Mesenteric fat pad (tissue), 1 donor: Measurements from ENCODE around the gene HADHA. TPM values are rescaled to one million over a fixed set of nuclear protein-coding genes. Genes with fewer than 3 reads are reported as not detected.

Experiments used
- DNase-seq: peaks from one replicate; pipeline ENCODE4 v3.0.0-alpha.2; 2020; ENCODE audit warnings: low spot score
- total RNA-seq: library from RNA; stranded (reverse); fragmentation: NEBNext Ultra II Directional; extraction: Animal tissue kit (Norgen Biotek cat#: 25700); gene quantifications from one replicate; pipeline ENCODE4 v1.2.1, GENCODE V29; 2021
- donor health status: DM: yes; HTN: yes; CAD: no.

The HADHA gene
- total RNA-seq, 1 donor from 2014 or later = 220 TPM

GRCh38 chr2:26177122-26177521 lies 67.3 kb downstream of the HADHA start:
- no peak for DNase-seq

GRCh38 chr2:26176279-26176615 lies 68.2 kb downstream of the HADHA start:
- no peak for DNase-seq

- peak; percentile 26 for DNase-seq
Observed at GRCh38 chr2:26175466-26176278, 68.8 kb downstream of the HADHA start.

- DNase-seq = no peak
Observed at GRCh38 chr2:26174691-26175465, 69.6 kb downstream of the HADHA start.

GRCh38 chr2:26173776-26174482 lies 70.5 kb downstream of the HADHA start:
- DNase-seq = peak; percentile 88

- DNase-seq = peak; percentile 83
Observed at GRCh38 chr2:26172871-26173775, 71.3 kb downstream of the HADHA start, which contains the start of gene GAREM2. Gene GAREM2, plus strand, starts transcription at chr2:26173088. Its CDS starts 133 bp downstream, at chr2:26173221.

- DNase-seq = peak; percentile 88
Observed at GRCh38 chr2:26172189-26172870, 72.1 kb downstream of the HADHA start.

- DNase-seq = peak; percentile 72
Observed at GRCh38 chr2:26170795-26171194, 73.6 kb downstream of the HADHA start.

GRCh38 chr2:26169681-26170414 lies 74.6 kb downstream of the HADHA start:
- DNase-seq = peak; percentile 86

GRCh38 chr2:26169226-26169625 lies 75.2 kb downstream of the HADHA start:
- DNase-seq = peak; percentile 41

- peak; percentile 53 for DNase-seq
Observed at GRCh38 chr2:26168785-26169184, 75.6 kb downstream of the HADHA start.

- peak; percentile 33 for DNase-seq
Observed at GRCh38 chr2:26166541-26166940, 77.9 kb downstream of the HADHA start.

GRCh38 chr2:26165403-26165802 lies 79.0 kb downstream of the HADHA start:
- DNase-seq = peak; percentile 22

- DNase-seq = peak; percentile 72
Observed at GRCh38 chr2:26164641-26165211, 79.7 kb downstream of the HADHA start.

- no peak for DNase-seq
Observed at GRCh38 chr2:26164231-26164630, 80.2 kb downstream of the HADHA start.

- DNase-seq = no peak
Observed at GRCh38 chr2:26162963-26163362, 81.5 kb downstream of the HADHA start.

GRCh38 chr2:26161926-26162325 lies 82.5 kb downstream of the HADHA start:
- DNase-seq = peak; percentile 45

GRCh38 chr2:26157580-26157979 lies 86.9 kb downstream of the HADHA start:
- DNase-seq = no peak

- DNase-seq = peak; percentile 72
Observed at GRCh38 chr2:26150243-26150642, 94.2 kb downstream of the HADHA start.
